ENCODE measurements around the gene CMBL.

The CMBL gene

DNA sequence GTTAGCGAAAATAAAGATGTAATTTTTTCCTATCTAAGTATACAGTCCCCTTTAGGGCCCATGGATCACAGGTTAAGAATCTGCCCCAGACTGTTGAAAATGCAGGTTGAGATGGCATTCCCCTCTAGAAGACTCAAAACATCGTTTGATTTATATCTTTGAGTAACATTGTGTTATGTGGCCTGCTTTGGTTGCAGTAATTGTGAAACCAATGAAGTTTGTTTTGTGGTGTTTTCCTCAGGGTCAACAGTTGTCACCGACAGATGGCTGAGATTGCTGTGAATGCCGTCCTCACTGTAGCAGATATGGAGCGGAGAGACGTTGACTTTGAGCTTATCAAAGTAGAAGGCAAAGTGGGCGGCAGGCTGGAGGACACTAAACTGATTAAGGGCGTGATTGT is 49.8 kb downstream of the CMBL start:
- peaks cover 4% of the 10 kb centered on the region for H3K4me1 ChIP-seq (ENCODE audit: control insufficient read depth, low read length)
- peaks cover 34% of the 10 kb centered on the region for H4K20me1 ChIP-seq (ENCODE audit: control insufficient read depth, insufficient read depth, low read depth, low read length)
- peaks cover 58% of the 10 kb centered on the region for H3K79me2 ChIP-seq (ENCODE audit: control insufficient read depth, low read length)

DNA sequence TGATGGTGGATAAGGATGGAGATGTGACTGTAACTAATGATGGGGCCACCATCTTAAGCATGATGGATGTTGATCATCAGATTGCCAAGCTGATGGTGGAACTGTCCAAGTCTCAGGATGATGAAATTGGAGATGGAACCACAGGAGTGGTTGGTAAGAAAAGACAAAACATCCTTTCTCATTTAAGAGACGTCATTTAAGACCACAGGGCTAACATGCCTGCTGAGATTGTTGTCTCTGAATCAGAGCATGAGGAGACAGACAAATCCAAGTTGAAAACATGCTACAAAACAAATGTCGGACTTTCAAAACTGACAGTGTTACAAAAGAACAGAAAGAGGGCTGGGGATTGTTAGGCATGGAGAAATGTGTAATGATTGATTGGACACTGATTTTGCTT is 53.0 kb downstream of the CMBL start:
- H3K36me3 ChIP-seq (ENCODE audit: control insufficient read depth, low read length): peaks cover 95% of the 10 kb centered on the region
- peaks cover 89% of the 10 kb centered on the region for H3K79me2 ChIP-seq (ENCODE audit: control insufficient read depth, low read length)
- TF ChIP-seq EZH2phosphoT487 (IDR thresholded peaks at IDR 0.05; ENCODE audit: borderline replicate concordance, low read length): no peak
- TF ChIP-seq, protein P1, sequence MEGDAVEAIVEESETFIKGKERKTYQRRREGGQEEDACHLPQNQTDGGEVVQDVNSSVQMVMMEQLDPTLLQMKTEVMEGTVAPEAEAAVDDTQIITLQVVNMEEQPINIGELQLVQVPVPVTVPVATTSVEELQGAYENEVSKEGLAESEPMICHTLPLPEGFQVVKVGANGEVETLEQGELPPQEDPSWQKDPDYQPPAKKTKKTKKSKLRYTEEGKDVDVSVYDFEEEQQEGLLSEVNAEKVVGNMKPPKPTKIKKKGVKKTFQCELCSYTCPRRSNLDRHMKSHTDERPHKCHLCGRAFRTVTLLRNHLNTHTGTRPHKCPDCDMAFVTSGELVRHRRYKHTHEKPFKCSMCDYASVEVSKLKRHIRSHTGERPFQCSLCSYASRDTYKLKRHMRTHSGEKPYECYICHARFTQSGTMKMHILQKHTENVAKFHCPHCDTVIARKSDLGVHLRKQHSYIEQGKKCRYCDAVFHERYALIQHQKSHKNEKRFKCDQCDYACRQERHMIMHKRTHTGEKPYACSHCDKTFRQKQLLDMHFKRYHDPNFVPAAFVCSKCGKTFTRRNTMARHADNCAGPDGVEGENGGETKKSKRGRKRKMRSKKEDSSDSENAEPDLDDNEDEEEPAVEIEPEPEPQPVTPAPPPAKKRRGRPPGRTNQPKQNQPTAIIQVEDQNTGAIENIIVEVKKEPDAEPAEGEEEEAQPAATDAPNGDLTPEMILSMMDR (IDR thresholded peaks at IDR 0.05; ENCODE audit: low read depth, low read length, poor library complexity, severe bottlenecking): no peak
- H3K4me1 ChIP-seq (ENCODE audit: control insufficient read depth, low read length): peaks cover 17% of the 10 kb centered on the region
- H3K27ac ChIP-seq (ENCODE audit: low read depth, low read length): no peak overlapping the region
- H3K4me2 ChIP-seq (ENCODE audit: low read length): no peak overlapping the region
- H3K9me3 ChIP-seq (ENCODE audit: control insufficient read depth, insufficient read depth, low read length): no peaks in the 10 kb centered on the region
- peaks cover 45% of the 10 kb centered on the region for H4K20me1 ChIP-seq (ENCODE audit: control insufficient read depth, insufficient read depth, low read depth, low read length)
- H3K4me3 ChIP-seq (ENCODE audit: low read length): no peak overlapping the region
- H3K27me3 ChIP-seq (ENCODE audit: control insufficient read depth, low read length): no peaks in the 10 kb centered on the region
- no peaks in the 10 kb centered on the region for H3K9me2 ChIP-seq (replicated peaks; ENCODE audit: control insufficient read depth, low read length)
- peaks cover 3% of the 10 kb centered on the region; the same call in 1 of the 2 replicates for H3F3A ChIP-seq (ENCODE audit: control insufficient read depth, insufficient read depth)

More for the DNA sequence above, 49.8 kb downstream of the CMBL start:
- Histone ChIP-seq H3K9me3 (ENCODE audit: control insufficient read depth, insufficient read depth, low read length) (no peaks in the 10 kb centered on the region), H3K4me3 (ENCODE audit: low read length) (no peak overlapping the region), H3K36me3 (ENCODE audit: control insufficient read depth, low read length) (peaks cover 99% of the 10 kb centered on the region), H3K9me2 (replicated peaks; ENCODE audit: control insufficient read depth, low read length) (no peaks in the 10 kb centered on the region), H3F3A (ENCODE audit: control insufficient read depth, insufficient read depth) (peaks cover 14% of the 10 kb centered on the region), H3K27ac (ENCODE audit: low read depth, low read length) (no peak overlapping the region), H3K4me2 (ENCODE audit: low read length) (no peak overlapping the region), H3K27me3 (ENCODE audit: control insufficient read depth, low read length) (no peaks in the 10 kb centered on the region)
- TF ChIP-seq, protein P1 (IDR thresholded peaks at IDR 0.05; ENCODE audit: low read depth, low read length, poor library complexity, severe bottlenecking): no peak
- no peak for TF ChIP-seq EZH2phosphoT487 (IDR thresholded peaks at IDR 0.05; ENCODE audit: borderline replicate concordance, low read length)

DNA sequence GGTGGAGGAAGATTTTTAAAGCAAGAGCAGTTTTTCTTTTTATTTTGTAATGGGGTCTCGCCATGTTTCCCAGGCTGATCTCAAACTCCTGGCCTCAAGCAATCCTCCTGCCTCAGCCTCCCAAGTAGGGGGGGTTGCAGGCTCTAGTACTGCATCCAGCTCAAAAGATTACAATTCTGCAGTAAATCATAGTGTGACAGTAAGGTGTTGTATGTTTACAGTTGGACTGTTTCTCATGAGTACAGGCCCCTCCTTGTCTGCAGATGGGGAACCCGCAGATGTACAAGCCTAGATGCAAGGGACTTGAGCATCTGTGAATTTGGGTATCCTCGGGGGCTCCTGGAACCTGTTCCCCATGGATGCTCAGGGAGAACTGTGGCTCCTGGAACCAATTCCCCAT is 54.3 kb downstream of the CMBL start:
- H3K9me3 ChIP-seq (ENCODE audit: control insufficient read depth, insufficient read depth, low read length): no peaks in the 10 kb centered on the region
- peaks cover 97% of the 10 kb centered on the region for H3K79me2 ChIP-seq (ENCODE audit: control insufficient read depth, low read length)
- H3K4me3 ChIP-seq (ENCODE audit: low read length): no peak overlapping the region
- peaks cover 41% of the 10 kb centered on the region for H4K20me1 ChIP-seq (ENCODE audit: control insufficient read depth, insufficient read depth, low read depth, low read length)
- peak overlapping the region; percentile 18 for H3K4me2 ChIP-seq (ENCODE audit: low read length)
- no peaks in the 10 kb centered on the region for H3K27me3 ChIP-seq (ENCODE audit: control insufficient read depth, low read length)
- no peak overlapping the region for H3K27ac ChIP-seq (ENCODE audit: low read depth, low read length)
- TF ChIP-seq, protein P1 (IDR thresholded peaks at IDR 0.05; ENCODE audit: low read depth, low read length, poor library complexity, severe bottlenecking): no peak
- no peak for TF ChIP-seq EZH2phosphoT487 (IDR thresholded peaks at IDR 0.05; ENCODE audit: borderline replicate concordance, low read length)
- H3K36me3 ChIP-seq (ENCODE audit: control insufficient read depth, low read length): peaks cover 82% of the 10 kb centered on the region
- H3K4me1 ChIP-seq (ENCODE audit: control insufficient read depth, low read length): peaks cover 23% of the 10 kb centered on the region
- no peaks in the 10 kb centered on the region for H3K9me2 ChIP-seq (replicated peaks; ENCODE audit: control insufficient read depth, low read length)
- no peaks in the 10 kb centered on the region; the same call in 1 of the 2 replicates for H3F3A ChIP-seq (ENCODE audit: control insufficient read depth, insufficient read depth)

Measured in DOHH2 (cell line).